ENCODE data around the gene BAZ2B.

DNA sequence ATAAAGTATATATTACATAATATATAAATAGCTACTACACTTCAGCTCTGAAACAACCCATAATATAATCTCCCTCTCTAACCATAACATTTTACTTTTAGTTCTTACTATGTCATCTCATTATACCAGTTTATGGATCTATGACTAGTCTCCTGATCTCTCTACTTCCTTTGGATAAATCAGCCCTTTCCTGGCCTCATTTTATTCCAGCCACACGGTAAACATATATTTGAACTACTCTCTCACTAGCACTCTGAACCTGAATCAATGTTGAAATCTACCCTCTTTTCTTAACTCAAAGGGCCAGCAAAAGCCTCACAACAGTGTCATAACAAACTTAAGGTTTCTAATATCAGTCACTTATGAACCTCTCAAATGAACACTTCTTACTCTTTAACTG lies 62.6 kb downstream of the BAZ2B start:
- TF ChIP-seq, protein P1, sequence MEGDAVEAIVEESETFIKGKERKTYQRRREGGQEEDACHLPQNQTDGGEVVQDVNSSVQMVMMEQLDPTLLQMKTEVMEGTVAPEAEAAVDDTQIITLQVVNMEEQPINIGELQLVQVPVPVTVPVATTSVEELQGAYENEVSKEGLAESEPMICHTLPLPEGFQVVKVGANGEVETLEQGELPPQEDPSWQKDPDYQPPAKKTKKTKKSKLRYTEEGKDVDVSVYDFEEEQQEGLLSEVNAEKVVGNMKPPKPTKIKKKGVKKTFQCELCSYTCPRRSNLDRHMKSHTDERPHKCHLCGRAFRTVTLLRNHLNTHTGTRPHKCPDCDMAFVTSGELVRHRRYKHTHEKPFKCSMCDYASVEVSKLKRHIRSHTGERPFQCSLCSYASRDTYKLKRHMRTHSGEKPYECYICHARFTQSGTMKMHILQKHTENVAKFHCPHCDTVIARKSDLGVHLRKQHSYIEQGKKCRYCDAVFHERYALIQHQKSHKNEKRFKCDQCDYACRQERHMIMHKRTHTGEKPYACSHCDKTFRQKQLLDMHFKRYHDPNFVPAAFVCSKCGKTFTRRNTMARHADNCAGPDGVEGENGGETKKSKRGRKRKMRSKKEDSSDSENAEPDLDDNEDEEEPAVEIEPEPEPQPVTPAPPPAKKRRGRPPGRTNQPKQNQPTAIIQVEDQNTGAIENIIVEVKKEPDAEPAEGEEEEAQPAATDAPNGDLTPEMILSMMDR (IDR thresholded peaks at IDR 0.05), result no peak
- no peak for TF ChIP-seq POLR2A (IDR thresholded peaks at IDR 0.05)
